Cardiac fibroblast (primary cell): ENCODE data around the gene CAMTA1.

Source experiments
- DNase-seq, 2 donors: peaks; one replicate each; pipeline versions ENCODE4 v3.0.0 to v3.0.0-alpha.2; 2010; ENCODE audit warnings: low read depth in 2 of 2
- H3K4me3 ChIP-seq, 2 donors: replicated peaks in 1 of 2; 1 replicate in 1 of 2; 2 replicates in 1 of 2; pipeline ENCODE4 v1.5.1; 2011; ENCODE audit warnings: low read depth in 2 of 2, low read length in 2 of 2, mild to moderate bottlenecking in 2 of 2, moderate library complexity in 1 of 2
- CTCF ChIP-seq: IDR thresholded peaks from one replicate; pipeline ENCODE4 v1.5.1; 2011; ENCODE audit warnings: low read depth, mild to moderate bottlenecking, low read length, inconsistent platforms

The CAMTA1 gene

GRCh38 chr1:7528386-7529198 is 743.3 kb downstream of the CAMTA1 start:
- DNase-seq: no peak
- TF ChIP-seq CTCF: no peak
- H3K4me3 ChIP-seq: no peak overlapping the region

- no peak overlapping the region for H3K4me3 ChIP-seq
- DNase-seq: no peak
- no peak for TF ChIP-seq CTCF
These were observed 744.7 kb downstream of the CAMTA1 start for GRCh38 chr1:7529917-7530316.

GRCh38 chr1:7531562-7532340 is 746.5 kb downstream of the CAMTA1 start:
- DNase-seq: no peak
- TF ChIP-seq CTCF: no peak
- H3K4me3 ChIP-seq: no peak overlapping the region

GRCh38 chr1:7533006-7533405 is 747.8 kb downstream of the CAMTA1 start:
- no peak for DNase-seq
- no peak overlapping the region for H3K4me3 ChIP-seq
- no peak for TF ChIP-seq CTCF

GRCh38 chr1:7534061-7534825 is 749.0 kb downstream of the CAMTA1 start:
- no peak for DNase-seq
- no peak overlapping the region for H3K4me3 ChIP-seq
- no peak for TF ChIP-seq CTCF

- no peak overlapping the region for H3K4me3 ChIP-seq
- DNase-seq: no peak
- TF ChIP-seq CTCF: no peak
These were observed 749.8 kb downstream of the CAMTA1 start for GRCh38 chr1:7535016-7535415.
